OCI-LY3 (cell line): ENCODE measurements around the gene S1PR3.

Source experiments
- H2AFZ ChIP-seq: fragments of 200-600, 300-600 bp; shearing (Covaris generic); 2 replicates; pipeline ENCODE4 v1.6.0; 2014; ENCODE audit warnings: antibody characterized with exemption, low read depth, low read length
- H3K27ac ChIP-seq: fragments of 200-600, 300-600 bp; sonication (generic); 2 replicates; pipeline ENCODE4 v1.5.1; 2014; ENCODE audit warnings: mild to moderate bottlenecking, low read length, moderate library complexity, mixed read lengths
- H3K27me3 ChIP-seq: fragments of 200-600, 300-600 bp; sonication (generic); 2 replicates; pipeline ENCODE4 v1.6.1; 2014; ENCODE audit warnings: low read depth, low read length, mixed read lengths
- H3K36me3 ChIP-seq: fragments of 200-600, 300-600 bp; sonication (generic); replicated peaks from 2 replicates; pipeline ENCODE3; 2014; ENCODE audit warnings: low read depth, low read length, mixed read lengths
- H3K4me1 ChIP-seq: fragments of 300-600, 200-600 bp; sonication (generic); 2 replicates; pipeline ENCODE4 v1.6.1; 2014; ENCODE audit warnings: low read length, mixed read lengths
- H3K4me2 ChIP-seq: fragments of 200-600, 300-600 bp; sonication (generic); 2 replicates; pipeline ENCODE4 v1.6.1; 2014; ENCODE audit warnings: low read length, mixed read lengths
- H3K4me3 ChIP-seq: fragments of 300-600, 200-600 bp; sonication (generic); 2 replicates; pipeline ENCODE4 v1.5.1; 2014; ENCODE audit warnings: antibody characterized with exemption, mild to moderate bottlenecking, low read length, moderate library complexity
- H3K79me2 ChIP-seq: fragments of 300-600, 200-600 bp; shearing (Covaris generic); 2 replicates; pipeline ENCODE4 v1.6.1; 2014; ENCODE audit warnings: mild to moderate bottlenecking, low read length, mixed read lengths
- H3K9ac ChIP-seq: fragments of 300-600, 200-600 bp; shearing (Covaris generic); 2 replicates; pipeline ENCODE4 v1.6.0; 2014; ENCODE audit warnings: mild to moderate bottlenecking, low read length, moderate library complexity
- H3K9me3 ChIP-seq: fragments of 200-600, 300-600 bp; shearing (Covaris generic); 2 replicates; pipeline ENCODE4 v1.6.1; 2014; ENCODE audit warnings: low read length, mixed read lengths; ENCODE audit not compliant: insufficient read depth
- H4K20me1 ChIP-seq: fragments of 200-600, 300-600 bp; sonication (generic); 2 replicates; pipeline ENCODE4 v1.6.1; 2016; ENCODE audit warnings: low read length, mixed read lengths; ENCODE audit not compliant: insufficient read depth
- EZH2phosphoT487 ChIP-seq: fragments of 200-600 bp; shearing (Covaris generic); IDR thresholded peaks from 2 replicates; pipeline ENCODE4 v1.6.1; 2018; ENCODE audit warnings: antibody characterized with exemption, mixed run types, low read depth
- TF ChIP-seq, protein P1 (sequence below): fragments of 200-600, 300-600 bp; sonication (generic); IDR thresholded peaks from 2 replicates; pipeline ENCODE4 v1.5.1; 2014; ENCODE audit warnings: antibody characterized with exemption, low read length, low read depth

S1PR3 gene

DNA sequence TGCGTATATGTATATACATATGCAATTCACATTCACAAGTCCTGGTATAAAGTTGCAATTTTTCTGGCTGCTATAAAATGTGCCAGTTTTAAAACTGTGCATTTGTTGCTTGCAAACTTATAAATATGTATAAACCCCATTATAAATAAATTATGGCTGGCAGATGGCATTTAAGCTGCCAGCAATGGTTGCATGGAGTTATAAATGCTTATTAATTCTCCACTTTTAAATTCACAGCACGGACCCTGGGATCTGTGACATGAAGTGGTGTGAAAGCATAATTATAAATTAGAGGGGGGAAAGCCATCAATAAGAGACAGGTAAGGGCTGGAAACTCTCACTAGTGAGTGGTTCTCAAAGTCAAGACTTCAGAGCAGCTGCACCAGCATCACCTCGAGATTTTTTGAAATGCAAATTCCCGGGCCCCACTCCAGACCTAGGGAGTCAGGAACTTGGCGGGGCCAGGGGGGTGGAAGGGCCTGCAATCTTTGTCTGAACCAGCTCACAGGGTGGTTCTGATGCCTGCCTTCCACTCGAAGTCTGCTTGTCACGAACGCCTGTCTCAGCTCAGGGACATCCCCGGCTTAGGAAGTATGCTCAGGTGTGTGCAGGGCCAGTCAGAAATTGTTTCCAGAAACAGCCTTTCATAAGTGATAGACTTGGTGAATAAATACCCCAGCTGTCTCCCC is 16.9 kb downstream of the S1PR3 start:
- H4K20me1 ChIP-seq = no peaks in the 10 kb centered on the region
- no peak overlapping the region for H3K9ac ChIP-seq
- no peaks in the 10 kb centered on the region for H3K79me2 ChIP-seq
- peak overlapping the region; percentile 2; the same call in 1 of the 2 replicates for H2AFZ ChIP-seq
- H3K4me3 ChIP-seq = peak overlapping the region; percentile 32; the same call in 1 of the 2 replicates
- H3K4me2 ChIP-seq = peak overlapping the region; percentile 47
- TF ChIP-seq, protein P1, sequence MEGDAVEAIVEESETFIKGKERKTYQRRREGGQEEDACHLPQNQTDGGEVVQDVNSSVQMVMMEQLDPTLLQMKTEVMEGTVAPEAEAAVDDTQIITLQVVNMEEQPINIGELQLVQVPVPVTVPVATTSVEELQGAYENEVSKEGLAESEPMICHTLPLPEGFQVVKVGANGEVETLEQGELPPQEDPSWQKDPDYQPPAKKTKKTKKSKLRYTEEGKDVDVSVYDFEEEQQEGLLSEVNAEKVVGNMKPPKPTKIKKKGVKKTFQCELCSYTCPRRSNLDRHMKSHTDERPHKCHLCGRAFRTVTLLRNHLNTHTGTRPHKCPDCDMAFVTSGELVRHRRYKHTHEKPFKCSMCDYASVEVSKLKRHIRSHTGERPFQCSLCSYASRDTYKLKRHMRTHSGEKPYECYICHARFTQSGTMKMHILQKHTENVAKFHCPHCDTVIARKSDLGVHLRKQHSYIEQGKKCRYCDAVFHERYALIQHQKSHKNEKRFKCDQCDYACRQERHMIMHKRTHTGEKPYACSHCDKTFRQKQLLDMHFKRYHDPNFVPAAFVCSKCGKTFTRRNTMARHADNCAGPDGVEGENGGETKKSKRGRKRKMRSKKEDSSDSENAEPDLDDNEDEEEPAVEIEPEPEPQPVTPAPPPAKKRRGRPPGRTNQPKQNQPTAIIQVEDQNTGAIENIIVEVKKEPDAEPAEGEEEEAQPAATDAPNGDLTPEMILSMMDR = no peak
- TF ChIP-seq EZH2phosphoT487 = no peak
- H3K9me3 ChIP-seq = no peaks in the 10 kb centered on the region
- H3K27ac ChIP-seq = no peak overlapping the region
- H3K4me1 ChIP-seq = peaks cover 10% of the 10 kb centered on the region
- H3K27me3 ChIP-seq = peaks cover 37% of the 10 kb centered on the region
- H3K36me3 ChIP-seq = no peaks in the 10 kb centered on the region

DNA sequence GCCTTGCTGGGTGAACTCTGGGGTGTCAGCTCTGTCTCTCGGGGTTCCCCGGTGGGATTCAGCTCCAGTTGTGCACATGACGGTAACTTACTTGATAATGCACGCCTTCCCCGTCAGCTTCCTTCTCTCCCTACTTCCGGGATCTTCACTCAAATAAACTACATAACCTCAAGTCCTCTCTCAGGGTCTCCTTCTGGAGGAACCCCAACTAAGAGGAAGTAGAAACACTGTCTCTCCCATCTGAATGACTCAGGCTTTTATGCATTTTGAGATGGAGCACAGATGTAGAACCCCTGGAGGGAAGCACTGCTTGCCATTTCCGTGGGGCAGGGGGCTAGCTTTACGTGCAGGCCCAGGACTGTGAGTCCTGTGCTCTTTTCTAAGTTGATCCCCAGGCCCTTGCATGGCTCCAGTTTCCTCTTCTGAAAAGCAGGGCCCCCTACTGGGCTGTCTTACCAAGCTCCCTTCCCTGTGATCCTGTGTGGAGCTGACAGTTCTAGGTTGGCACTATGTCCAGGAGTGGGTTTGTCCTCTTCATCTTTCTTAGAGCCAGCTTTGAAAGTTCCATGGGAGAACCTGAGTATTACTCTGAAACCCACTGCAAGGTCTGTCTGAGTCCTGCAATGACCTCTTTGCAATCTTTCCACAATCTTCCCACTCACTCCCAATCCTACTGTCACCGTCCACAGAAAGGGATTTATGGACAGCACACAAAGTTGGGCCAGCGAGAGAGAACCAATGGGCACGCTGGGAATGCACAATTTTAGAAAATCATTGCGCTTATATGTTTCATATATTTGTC is 17.7 kb downstream of the S1PR3 start:
- Histone ChIP-seq H3K9ac (no peak overlapping the region), H3K4me1 (peaks cover 10% of the 10 kb centered on the region), H3K4me2 (peak overlapping the region; percentile 47), H3K4me3 (peak overlapping the region; percentile 32; the same call in 1 of the 2 replicates), H3K9me3 (no peaks in the 10 kb centered on the region), H4K20me1 (no peaks in the 10 kb centered on the region), H2AFZ (peak overlapping the region; percentile 2; the same call in 1 of the 2 replicates), H3K27me3 (peaks cover 30% of the 10 kb centered on the region), H3K27ac (no peak overlapping the region), H3K36me3 (no peaks in the 10 kb centered on the region), H3K79me2 (no peaks in the 10 kb centered on the region)
- no peak for TF ChIP-seq EZH2phosphoT487
- TF ChIP-seq, protein P1 = peak; percentile 39

DNA sequence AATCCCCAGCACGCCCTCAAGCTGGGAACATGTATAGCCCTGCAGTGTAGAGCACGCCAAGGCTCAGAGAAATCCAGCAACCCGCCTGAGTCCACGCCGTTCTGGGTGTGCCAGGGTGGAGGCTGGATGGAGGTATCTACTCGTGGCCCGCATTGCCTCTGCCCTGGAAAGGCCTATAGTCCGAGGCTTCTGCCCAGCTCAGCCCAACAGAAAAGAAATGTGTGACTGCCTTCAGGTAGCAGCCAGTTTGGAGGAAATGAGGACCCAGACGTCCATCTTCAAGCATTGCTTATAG is 18.2 kb downstream of the S1PR3 start:
- H3K36me3 ChIP-seq = no peaks in the 10 kb centered on the region

GRCh38 chr9:89010056-89010455 is 18.8 kb downstream of the S1PR3 start:
- no peak overlapping the region for H2AFZ ChIP-seq
- no peak overlapping the region for H3K27ac ChIP-seq
- H3K4me1 ChIP-seq = peaks cover 10% of the 10 kb centered on the region
- H3K4me2 ChIP-seq = no peak overlapping the region
- H3K9me3 ChIP-seq = no peaks in the 10 kb centered on the region
- H3K27me3 ChIP-seq = peaks cover 30% of the 10 kb centered on the region
- H3K9ac ChIP-seq = no peak overlapping the region
- H3K36me3 ChIP-seq = no peaks in the 10 kb centered on the region
- H3K79me2 ChIP-seq = no peaks in the 10 kb centered on the region
- no peaks in the 10 kb centered on the region for H4K20me1 ChIP-seq
- TF ChIP-seq, protein P1 = no peak
- no peak for TF ChIP-seq EZH2phosphoT487
- no peak overlapping the region for H3K4me3 ChIP-seq

More for the DNA sequence above, 18.2 kb downstream of the S1PR3 start:
- H3K27ac ChIP-seq = no peak overlapping the region
- peaks cover 10% of the 10 kb centered on the region for H3K4me1 ChIP-seq
- H3K9ac ChIP-seq = no peak overlapping the region
- H3K4me2 ChIP-seq = no peak overlapping the region
- TF ChIP-seq, protein P1 = no peak
- TF ChIP-seq EZH2phosphoT487 = no peak
- H3K27me3 ChIP-seq = peaks cover 30% of the 10 kb centered on the region
- no peaks in the 10 kb centered on the region for H3K9me3 ChIP-seq
- H3K4me3 ChIP-seq = no peak overlapping the region
- H2AFZ ChIP-seq = no peak overlapping the region
- H4K20me1 ChIP-seq = no peaks in the 10 kb centered on the region
- no peaks in the 10 kb centered on the region for H3K79me2 ChIP-seq
